ENCODE measurements around the gene CREB3.

CREB3 gene, protein sequence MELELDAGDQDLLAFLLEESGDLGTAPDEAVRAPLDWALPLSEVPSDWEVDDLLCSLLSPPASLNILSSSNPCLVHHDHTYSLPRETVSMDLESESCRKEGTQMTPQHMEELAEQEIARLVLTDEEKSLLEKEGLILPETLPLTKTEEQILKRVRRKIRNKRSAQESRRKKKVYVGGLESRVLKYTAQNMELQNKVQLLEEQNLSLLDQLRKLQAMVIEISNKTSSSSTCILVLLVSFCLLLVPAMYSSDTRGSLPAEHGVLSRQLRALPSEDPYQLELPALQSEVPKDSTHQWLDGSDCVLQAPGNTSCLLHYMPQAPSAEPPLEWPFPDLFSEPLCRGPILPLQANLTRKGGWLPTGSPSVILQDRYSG

GRCh38 chr9:35732185-35732799 is at the start of gene CREB3, which contains the start of gene TLN1:
TSS of gene CREB3 (plus strand) at chr9:35732666. CDS start at chr9:35732773, 107 bp downstream.
TSS of gene TLN1 (minus strand) at chr9:35732195. CDS start at chr9:35725694, 6,501 bp downstream.
- peaks cover 24% of the 10 kb centered on the region for H3K4me1 Mint-ChIP-seq (ENCODE audit: low read depth)
- H3K36me3 Mint-ChIP-seq (ENCODE audit: low read depth): peaks cover 59% of the 10 kb centered on the region
- DNase-seq: peak; percentile 97
- peak within 1 kb of the TSS; percentile 98 for H3K27ac Mint-ChIP-seq
- H3K9me3 Mint-ChIP-seq: no peaks in the 10 kb centered on the region
- H3K4me3 Mint-ChIP-seq: no peak within 1 kb of the TSS
- H3K27me3 Mint-ChIP-seq: no peaks in the 10 kb centered on the region

DNA sequence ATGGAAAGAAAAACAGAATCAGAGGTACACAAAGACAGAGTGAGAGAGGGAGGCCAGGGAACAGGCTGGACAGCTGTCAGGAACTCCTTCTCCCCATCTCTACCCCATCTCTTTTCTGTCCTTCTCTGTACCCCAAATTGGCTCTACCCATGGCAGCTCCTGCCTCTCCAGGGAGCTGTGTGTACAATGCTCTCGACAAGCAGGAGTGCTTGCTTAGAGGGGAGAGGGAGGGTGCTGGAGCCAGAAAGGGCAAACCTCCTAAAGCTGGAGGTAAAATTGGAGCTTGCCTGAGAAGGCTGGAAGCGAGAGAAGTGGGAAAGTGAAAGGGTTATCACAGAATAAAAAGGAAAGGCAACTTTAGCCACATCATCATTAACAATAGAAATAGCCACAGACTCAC is 49.1 kb upstream of the CREB3 start:
- no peak overlapping the region for H3K27ac Mint-ChIP-seq
- peaks cover 6% of the 10 kb centered on the region for H3K4me1 Mint-ChIP-seq (ENCODE audit: low read depth)
- no peak for DNase-seq
- no peaks in the 10 kb centered on the region for H3K9me3 Mint-ChIP-seq
- no peak overlapping the region for H3K4me3 Mint-ChIP-seq
- H3K27me3 Mint-ChIP-seq: no peaks in the 10 kb centered on the region
- no peaks in the 10 kb centered on the region for H3K36me3 Mint-ChIP-seq (ENCODE audit: low read depth)

GRCh38 chr9:35684921-35685320 is 47.5 kb upstream of the CREB3 start:
- no peak for DNase-seq
- Mint-ChIP-seq H3K9me3 (no peaks in the 10 kb centered on the region), H3K27ac (no peak overlapping the region), H3K4me3 (no peak overlapping the region), H3K36me3 (ENCODE audit: low read depth) (no peaks in the 10 kb centered on the region), H3K27me3 (no peaks in the 10 kb centered on the region), H3K4me1 (ENCODE audit: low read depth) (peaks cover 18% of the 10 kb centered on the region)

DNA sequence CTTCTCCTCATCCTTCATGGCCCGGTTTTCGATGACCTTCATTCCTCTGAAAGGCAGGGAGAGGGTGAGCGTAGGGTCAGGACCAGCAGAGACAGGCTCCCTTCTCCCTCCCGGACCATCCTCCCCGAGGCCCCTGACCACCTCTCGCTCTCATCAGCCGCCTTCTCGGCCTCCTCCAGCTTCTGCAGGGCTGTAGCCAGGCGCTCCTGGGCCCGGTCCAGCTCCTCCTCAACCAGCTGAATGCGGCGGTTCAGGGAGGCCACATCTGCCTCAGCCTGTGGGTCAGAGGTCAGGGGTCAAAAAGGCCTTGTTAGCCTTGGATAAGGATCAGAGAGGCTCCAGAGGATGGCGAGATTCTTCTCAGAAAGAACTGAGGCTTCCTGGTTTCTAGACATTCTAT is 47.0 kb upstream of the CREB3 start:
- H3K4me1 Mint-ChIP-seq (ENCODE audit: low read depth): peaks cover 18% of the 10 kb centered on the region

DNA sequence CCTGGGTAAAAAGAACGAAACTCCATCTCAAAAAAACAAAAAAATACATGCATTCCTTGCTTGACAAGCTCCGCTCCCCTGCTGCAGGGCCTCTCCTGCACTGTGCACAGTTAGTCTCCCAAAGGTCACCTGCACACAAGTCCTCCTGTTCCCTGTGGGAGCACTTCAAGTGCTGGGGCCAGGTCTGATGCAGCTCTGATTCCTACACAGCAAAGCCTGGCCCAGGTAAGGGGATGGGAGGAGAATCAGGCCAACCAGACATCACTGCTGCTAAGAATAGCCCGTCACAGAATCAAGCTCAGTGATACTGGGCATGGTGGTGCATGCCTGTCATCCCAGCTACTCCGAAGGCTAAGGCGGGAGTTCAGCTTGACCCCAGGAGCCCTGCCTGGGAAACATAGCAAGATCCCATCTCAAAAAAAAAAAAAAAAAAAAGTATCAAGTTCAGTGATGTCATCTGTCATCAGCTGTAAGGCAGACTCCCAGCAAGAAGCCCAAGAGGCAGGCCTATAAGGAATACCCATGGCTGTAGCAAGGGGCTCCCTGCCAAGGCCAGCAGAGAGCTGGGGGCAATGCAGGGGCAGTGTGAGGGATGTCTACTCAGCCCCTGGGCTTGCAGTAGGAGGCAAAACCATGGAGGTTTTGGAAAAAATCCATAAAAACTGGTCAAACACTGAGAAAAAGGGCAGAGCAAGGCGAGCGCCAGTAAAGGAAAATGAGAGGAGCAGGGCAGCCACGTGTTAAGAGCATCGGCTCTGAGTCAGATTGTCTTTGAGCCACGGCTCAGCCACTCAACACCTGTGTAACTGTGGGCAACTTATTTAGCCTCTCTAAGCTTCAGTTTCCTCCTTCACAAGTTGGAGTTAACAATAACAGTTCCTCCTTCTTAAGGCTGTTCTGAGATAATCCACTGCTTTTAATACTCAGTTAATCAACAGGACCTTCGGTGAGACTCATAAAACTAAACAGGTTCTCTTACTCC is 46.0 kb upstream of the CREB3 start:
- no peaks in the 10 kb centered on the region for H3K27me3 Mint-ChIP-seq
- peaks cover 26% of the 10 kb centered on the region for H3K4me1 Mint-ChIP-seq (ENCODE audit: low read depth)
- no peaks in the 10 kb centered on the region for H3K36me3 Mint-ChIP-seq (ENCODE audit: low read depth)
- DNase-seq: no peak
- H3K27ac Mint-ChIP-seq: no peak overlapping the region
- H3K4me3 Mint-ChIP-seq: no peak overlapping the region
- no peaks in the 10 kb centered on the region for H3K9me3 Mint-ChIP-seq

More for the DNA sequence above, 47.0 kb upstream of the CREB3 start:
- H3K4me3 Mint-ChIP-seq: no peak overlapping the region
- no peak overlapping the region for H3K27ac Mint-ChIP-seq
- no peaks in the 10 kb centered on the region for H3K36me3 Mint-ChIP-seq (ENCODE audit: low read depth)
- no peak for DNase-seq
- H3K27me3 Mint-ChIP-seq: no peaks in the 10 kb centered on the region
- H3K9me3 Mint-ChIP-seq: no peaks in the 10 kb centered on the region

DNA sequence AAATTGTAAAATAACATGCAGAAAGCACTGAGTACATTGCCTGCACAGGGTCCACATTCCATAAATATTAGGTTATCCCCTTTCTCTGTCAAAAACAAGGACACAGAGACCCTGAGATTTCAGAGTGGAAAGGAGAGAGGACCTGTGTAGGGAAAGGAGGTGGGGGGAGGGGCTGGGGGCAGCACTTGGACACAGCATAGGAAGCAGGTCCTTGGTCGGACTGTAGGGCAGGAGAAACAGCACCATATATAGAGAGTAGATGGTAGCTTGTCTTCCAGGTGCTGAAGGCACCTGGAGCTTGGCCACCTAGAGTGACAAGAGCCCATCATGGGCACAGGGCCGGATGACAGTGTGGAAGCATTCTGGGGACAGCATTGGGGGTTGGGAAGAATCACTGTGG is 45.2 kb upstream of the CREB3 start:
- no peak for DNase-seq
- Mint-ChIP-seq H3K27me3 (no peaks in the 10 kb centered on the region), H3K36me3 (ENCODE audit: low read depth) (no peaks in the 10 kb centered on the region), H3K4me3 (no peak overlapping the region), H3K4me1 (ENCODE audit: low read depth) (peaks cover 29% of the 10 kb centered on the region), H3K27ac (no peak overlapping the region), H3K9me3 (no peaks in the 10 kb centered on the region)

GRCh38 chr9:35687972-35688557 is 44.4 kb upstream of the CREB3 start:
- no peaks in the 10 kb centered on the region for H3K27me3 Mint-ChIP-seq
- H3K4me3 Mint-ChIP-seq: no peak overlapping the region
- H3K36me3 Mint-ChIP-seq (ENCODE audit: low read depth): no peaks in the 10 kb centered on the region
- no peaks in the 10 kb centered on the region for H3K9me3 Mint-ChIP-seq
- H3K4me1 Mint-ChIP-seq (ENCODE audit: low read depth): peaks cover 29% of the 10 kb centered on the region
- peak overlapping the region; percentile 14 for H3K27ac Mint-ChIP-seq
- DNase-seq: no peak

- peak; percentile 50 for DNase-seq
- H3K36me3 Mint-ChIP-seq (ENCODE audit: low read depth): no peaks in the 10 kb centered on the region
- H3K4me1 Mint-ChIP-seq (ENCODE audit: low read depth): peaks cover 29% of the 10 kb centered on the region
- H3K4me3 Mint-ChIP-seq: peak overlapping the region; percentile 50
- H3K27me3 Mint-ChIP-seq: no peaks in the 10 kb centered on the region
- H3K27ac Mint-ChIP-seq: peak overlapping the region; percentile 72
- H3K9me3 Mint-ChIP-seq: no peaks in the 10 kb centered on the region
Measured at GRCh38 chr9:35688558-35689541, 43.6 kb upstream of the CREB3 start.

GRCh38 chr9:35689542-35690293 is 42.7 kb upstream of the CREB3 start, which contains the start of gene TPM2:
TSS of gene TPM2 (minus strand) at chr9:35689925. CDS start at chr9:35689817, 108 bp downstream.
- Mint-ChIP-seq H3K36me3 (ENCODE audit: low read depth) (no peaks in the 10 kb centered on the region), H3K4me3 (peak within 1 kb of the TSS; percentile 76), H3K27me3 (no peaks in the 10 kb centered on the region), H3K4me1 (ENCODE audit: low read depth) (peaks cover 29% of the 10 kb centered on the region), H3K27ac (peak within 1 kb of the TSS; percentile 79), H3K9me3 (no peaks in the 10 kb centered on the region)
- DNase-seq: no peak

DNA sequence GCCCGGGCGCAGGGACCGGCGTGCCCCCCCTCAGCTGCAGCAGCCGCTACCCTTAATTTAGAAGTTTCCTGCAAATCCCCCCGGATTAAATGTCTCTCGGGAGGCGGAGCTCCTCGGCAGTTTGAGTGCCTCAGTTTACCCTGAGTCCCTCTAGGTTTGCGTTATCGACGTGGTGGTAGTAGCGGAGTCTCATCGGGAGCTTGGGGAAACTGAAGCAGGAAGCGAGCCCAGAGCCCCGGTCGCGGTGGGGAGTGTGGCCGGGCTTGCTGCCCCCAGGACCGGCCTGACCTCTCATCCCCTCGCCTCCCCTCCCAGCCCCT is 42.2 kb upstream of the CREB3 start:
- Mint-ChIP-seq H3K4me3 (peak overlapping the region; percentile 76), H3K36me3 (ENCODE audit: low read depth) (peaks cover 2% of the 10 kb centered on the region), H3K27ac (peak overlapping the region; percentile 50), H3K27me3 (no peaks in the 10 kb centered on the region), H3K9me3 (no peaks in the 10 kb centered on the region), H3K4me1 (ENCODE audit: low read depth) (peaks cover 29% of the 10 kb centered on the region)
- DNase-seq: peak; percentile 53

GRCh38 chr9:35690614-35691333 is 41.7 kb upstream of the CREB3 start:
- peak; percentile 56 for DNase-seq

DNA sequence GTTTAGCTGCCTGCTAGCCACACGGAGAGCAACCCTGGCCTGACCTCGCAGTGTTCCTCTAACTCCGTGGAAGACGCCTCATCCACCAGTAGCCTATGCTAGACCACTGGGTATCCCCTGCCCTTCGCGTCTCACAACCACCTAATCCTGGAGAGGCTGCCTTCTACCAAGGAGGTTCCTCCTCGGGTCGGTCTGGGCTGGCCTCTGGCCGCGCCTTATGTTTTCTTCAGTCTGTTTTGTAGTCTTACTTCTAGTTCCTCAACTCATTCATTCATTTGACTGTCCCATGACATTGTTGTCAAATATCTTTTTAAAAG is 41.2 kb upstream of the CREB3 start:
- peak overlapping the region; percentile 79 for H3K27ac Mint-ChIP-seq
- no peaks in the 10 kb centered on the region for H3K9me3 Mint-ChIP-seq

More at GRCh38 chr9:35690614-35691333, 41.7 kb upstream of the CREB3 start:
- H3K27me3 Mint-ChIP-seq: no peaks in the 10 kb centered on the region
- H3K36me3 Mint-ChIP-seq (ENCODE audit: low read depth): peaks cover 2% of the 10 kb centered on the region
- H3K27ac Mint-ChIP-seq: peak overlapping the region; percentile 79
- peak overlapping the region; percentile 76 for H3K4me3 Mint-ChIP-seq
- no peaks in the 10 kb centered on the region for H3K9me3 Mint-ChIP-seq
- H3K4me1 Mint-ChIP-seq (ENCODE audit: low read depth): peaks cover 29% of the 10 kb centered on the region

More for the DNA sequence above, 41.2 kb upstream of the CREB3 start:
- no peaks in the 10 kb centered on the region for H3K27me3 Mint-ChIP-seq
- DNase-seq: no peak
- H3K36me3 Mint-ChIP-seq (ENCODE audit: low read depth): peaks cover 2% of the 10 kb centered on the region
- peak overlapping the region; percentile 76 for H3K4me3 Mint-ChIP-seq
- H3K4me1 Mint-ChIP-seq (ENCODE audit: low read depth): peaks cover 29% of the 10 kb centered on the region

All from activated T-cell treated with anti-CD3 and anti-CD28 coated beads, Interleukin-2, amount 50 U/mL, for 24 hours (primary cell).